ACC112 (cell line): ENCODE data around the gene ACO2.

Experiments
- H2AFZ ChIP-seq: fragments of 200-600 bp; sonication (generic); one replicate; pipeline ENCODE4 v1.6.0; 2017; ENCODE audit warnings: antibody characterized with exemption, low read length; ENCODE audit not compliant: unreplicated experiment
- H3K27ac ChIP-seq: fragments of 200-600 bp; sonication (generic); 2 replicates; pipeline ENCODE4 v1.5.1; 2014; ENCODE audit warnings: low read depth, mild to moderate bottlenecking, antibody characterized with exemption, low read length, moderate library complexity
- H3K27me3 ChIP-seq: fragments of 200-600 bp; sonication (generic); 2 replicates; pipeline ENCODE4 v1.6.1; 2014; ENCODE audit warnings: mild to moderate bottlenecking, antibody characterized with exemption, low read length, moderate library complexity, mixed read lengths; ENCODE audit not compliant: insufficient read depth
- H3K36me3 ChIP-seq: fragments of 200-600 bp; sonication (generic); 2 replicates; pipeline ENCODE4 v1.6.1; 2016; ENCODE audit warnings: mild to moderate bottlenecking, antibody characterized with exemption, low read length, moderate library complexity, mixed read lengths; ENCODE audit not compliant: insufficient read depth
- H3K4me1 ChIP-seq: fragments of 200-600 bp; sonication (generic); one replicate; pipeline ENCODE4 v1.6.1; 2016; ENCODE audit warnings: low read length, mixed read lengths; ENCODE audit not compliant: insufficient read depth, unreplicated experiment, control insufficient read depth
- H3K4me3 ChIP-seq: fragments of 200-600 bp; sonication (generic); 2 replicates; pipeline ENCODE4 v1.5.1; 2014; ENCODE audit warnings: mild to moderate bottlenecking, low read depth, low read length
- H3K79me2 ChIP-seq: fragments of 200-600 bp; sonication (generic); one replicate; pipeline ENCODE4 v1.6.0; 2016; ENCODE audit warnings: low read length; ENCODE audit not compliant: control insufficient read depth, unreplicated experiment, insufficient read depth

The ACO2 gene

GRCh38 chr22:41524809-41525449 is 56.0 kb downstream of the ACO2 start:
- Histone ChIP-seq H3K36me3 (no peaks in the 10 kb centered on the region), H3K4me3 (no peak overlapping the region), H3K79me2 (no peaks in the 10 kb centered on the region), H3K27ac (no peak overlapping the region), H3K4me1 (peaks cover 2% of the 10 kb centered on the region), H3K27me3 (no peaks in the 10 kb centered on the region), H2AFZ (no peak overlapping the region)

- H3K79me2 ChIP-seq, result no peaks in the 10 kb centered on the region
- no peak overlapping the region for H3K27ac ChIP-seq
- no peak overlapping the region for H3K4me3 ChIP-seq
- H2AFZ ChIP-seq, result no peak overlapping the region
- H3K4me1 ChIP-seq, result peaks cover 2% of the 10 kb centered on the region
- no peaks in the 10 kb centered on the region for H3K36me3 ChIP-seq
- no peaks in the 10 kb centered on the region for H3K27me3 ChIP-seq
Observed at GRCh38 chr22:41525450-41526225, 56.7 kb downstream of the ACO2 start.

- peaks cover 2% of the 10 kb centered on the region for H3K4me1 ChIP-seq
- no peaks in the 10 kb centered on the region for H3K79me2 ChIP-seq
- H3K4me3 ChIP-seq, result no peak overlapping the region
- no peaks in the 10 kb centered on the region for H3K36me3 ChIP-seq
- no peaks in the 10 kb centered on the region for H3K27me3 ChIP-seq
- no peak overlapping the region for H3K27ac ChIP-seq
- no peak overlapping the region for H2AFZ ChIP-seq
Observed at GRCh38 chr22:41526226-41526829, 57.4 kb downstream of the ACO2 start.

GRCh38 chr22:41526830-41527799 is 58.2 kb downstream of the ACO2 start:
- Histone ChIP-seq H3K27ac (no peak overlapping the region), H3K36me3 (no peaks in the 10 kb centered on the region), H3K79me2 (no peaks in the 10 kb centered on the region), H3K4me1 (peaks cover 2% of the 10 kb centered on the region), H3K27me3 (no peaks in the 10 kb centered on the region), H2AFZ (no peak overlapping the region), H3K4me3 (no peak overlapping the region)

GRCh38 chr22:41528132-41528766 is 59.3 kb downstream of the ACO2 start:
- Histone ChIP-seq H3K4me1 (peaks cover 2% of the 10 kb centered on the region), H3K36me3 (no peaks in the 10 kb centered on the region), H3K4me3 (no peak overlapping the region), H3K27me3 (no peaks in the 10 kb centered on the region), H3K27ac (no peak overlapping the region), H3K79me2 (no peaks in the 10 kb centered on the region), H2AFZ (no peak overlapping the region)

- no peak overlapping the region for H3K27ac ChIP-seq
- H3K36me3 ChIP-seq, result no peaks in the 10 kb centered on the region
- no peaks in the 10 kb centered on the region for H3K79me2 ChIP-seq
- no peak overlapping the region for H2AFZ ChIP-seq
- H3K4me3 ChIP-seq, result no peak overlapping the region
- H3K4me1 ChIP-seq, result no peaks in the 10 kb centered on the region
- H3K27me3 ChIP-seq, result no peaks in the 10 kb centered on the region
Observed at GRCh38 chr22:41528938-41529561, 60.1 kb downstream of the ACO2 start.

- no peaks in the 10 kb centered on the region for H3K4me1 ChIP-seq
- H3K79me2 ChIP-seq, result no peaks in the 10 kb centered on the region
- no peaks in the 10 kb centered on the region for H3K36me3 ChIP-seq
- no peak overlapping the region for H2AFZ ChIP-seq
- no peak overlapping the region for H3K27ac ChIP-seq
- H3K4me3 ChIP-seq, result no peak overlapping the region
- H3K27me3 ChIP-seq, result no peaks in the 10 kb centered on the region
Observed at GRCh38 chr22:41530890-41531714, 62.2 kb downstream of the ACO2 start.

- Histone ChIP-seq H3K27me3 (no peaks in the 10 kb centered on the region), H3K36me3 (no peaks in the 10 kb centered on the region), H2AFZ (no peak overlapping the region), H3K4me1 (no peaks in the 10 kb centered on the region), H3K79me2 (no peaks in the 10 kb centered on the region), H3K4me3 (no peak overlapping the region), H3K27ac (no peak overlapping the region)
Observed at GRCh38 chr22:41531715-41532477, 63.0 kb downstream of the ACO2 start.
